ENCODE data around the gene PDCD1.

DNA sequence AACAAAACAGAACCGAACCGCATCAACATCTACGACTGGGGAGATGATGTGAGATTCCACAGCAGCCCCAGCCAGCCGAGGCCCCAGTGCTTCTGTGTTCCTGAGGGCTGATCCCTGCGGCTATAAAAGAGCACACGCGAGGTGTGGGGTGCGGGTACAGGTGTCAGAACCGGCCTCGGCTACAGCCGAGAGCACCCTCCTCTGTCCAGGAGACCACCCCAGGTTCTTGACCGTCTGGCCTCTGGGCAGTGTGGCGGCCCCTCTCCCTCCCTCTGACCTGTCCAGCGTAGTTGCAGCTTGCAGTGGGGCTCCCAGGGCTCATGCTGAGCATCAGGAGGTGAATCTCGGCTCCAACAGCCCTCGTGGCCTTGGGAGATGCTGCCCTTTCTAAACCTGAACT is 34.6 kb upstream of the PDCD1 start:
- TF ChIP-seq, protein P1, sequence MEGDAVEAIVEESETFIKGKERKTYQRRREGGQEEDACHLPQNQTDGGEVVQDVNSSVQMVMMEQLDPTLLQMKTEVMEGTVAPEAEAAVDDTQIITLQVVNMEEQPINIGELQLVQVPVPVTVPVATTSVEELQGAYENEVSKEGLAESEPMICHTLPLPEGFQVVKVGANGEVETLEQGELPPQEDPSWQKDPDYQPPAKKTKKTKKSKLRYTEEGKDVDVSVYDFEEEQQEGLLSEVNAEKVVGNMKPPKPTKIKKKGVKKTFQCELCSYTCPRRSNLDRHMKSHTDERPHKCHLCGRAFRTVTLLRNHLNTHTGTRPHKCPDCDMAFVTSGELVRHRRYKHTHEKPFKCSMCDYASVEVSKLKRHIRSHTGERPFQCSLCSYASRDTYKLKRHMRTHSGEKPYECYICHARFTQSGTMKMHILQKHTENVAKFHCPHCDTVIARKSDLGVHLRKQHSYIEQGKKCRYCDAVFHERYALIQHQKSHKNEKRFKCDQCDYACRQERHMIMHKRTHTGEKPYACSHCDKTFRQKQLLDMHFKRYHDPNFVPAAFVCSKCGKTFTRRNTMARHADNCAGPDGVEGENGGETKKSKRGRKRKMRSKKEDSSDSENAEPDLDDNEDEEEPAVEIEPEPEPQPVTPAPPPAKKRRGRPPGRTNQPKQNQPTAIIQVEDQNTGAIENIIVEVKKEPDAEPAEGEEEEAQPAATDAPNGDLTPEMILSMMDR (IDR thresholded peaks at IDR 0.05 in 2 of 3, conservative IDR thresholded peaks at IDR 0.05 in 1 of 3; ENCODE audit: borderline replicate concordance in 1 of 3, insufficient read depth in 1 of 3, low read depth in 2 of 3, low read length in 2 of 3), result no peak
- TF ChIP-seq, protein P2, sequence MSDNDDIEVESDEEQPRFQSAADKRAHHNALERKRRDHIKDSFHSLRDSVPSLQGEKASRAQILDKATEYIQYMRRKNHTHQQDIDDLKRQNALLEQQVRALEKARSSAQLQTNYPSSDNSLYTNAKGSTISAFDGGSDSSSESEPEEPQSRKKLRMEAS (IDR thresholded peaks at IDR 0.05), result no peak
- TF ChIP-seq SP1 (IDR thresholded peaks at IDR 0.05; ENCODE audit: low read depth), result no peak
- no peak for TF ChIP-seq TCF7L2 (IDR thresholded peaks at IDR 0.05; ENCODE audit: borderline replicate concordance, extremely low read depth, insufficient read depth, insufficient read length)
- no peak for TF ChIP-seq ZNF274 (IDR thresholded peaks at IDR 0.05; ENCODE audit: low read depth, low read length)

Measured in HCT116 (cell line).